WERI-Rb-1 (cell line): Measurements from ENCODE around the gene TMEM204.

Experiments used
- DNase-seq: peaks from one replicate; pipeline ENCODE4 v3.0.0-alpha.2; 2020
- H3K27ac ChIP-seq: fragments of 250-450 bp; sonication (Bioruptor Pico); 2 replicates; pipeline ENCODE4 v1.5.1; 2020; ENCODE audit warnings: mild to moderate bottlenecking, moderate library complexity
- H3K27me3 ChIP-seq: fragments of 250-450 bp; sonication (Bioruptor Pico); 2 replicates; pipeline ENCODE4 v1.5.1; 2021; ENCODE audit warnings: mild to moderate bottlenecking, low read depth, moderate library complexity; ENCODE audit not compliant: insufficient read depth, severe bottlenecking
- H3K36me3 ChIP-seq: fragments of 250-450 bp; sonication (Bioruptor Pico); 2 replicates; pipeline ENCODE4 v1.5.1; 2020; ENCODE audit warnings: mild to moderate bottlenecking, moderate library complexity
- H3K4me3 ChIP-seq: 2 replicates; pipeline ENCODE4 v1.5.1; 2011; ENCODE audit warnings: low read depth, mild to moderate bottlenecking, control low read depth, low read length
- H3K9me3 ChIP-seq: fragments of 250-450 bp; sonication (Bioruptor Pico); 2 replicates; pipeline ENCODE4 v1.5.1; 2021; ENCODE audit warnings: mild to moderate bottlenecking, moderate library complexity; ENCODE audit not compliant: severe bottlenecking
- CTCF ChIP-seq: IDR thresholded peaks from 2 replicates; pipeline ENCODE4 v1.5.1; 2011; ENCODE audit warnings: low read depth, mild to moderate bottlenecking, control low read depth, inconsistent platforms, low read length

Gene TMEM204

GRCh38 chr16:1537763-1538289, 4.4 kb downstream of the TMEM204 start:
- H3K4me3 ChIP-seq = no peak overlapping the region
- TF ChIP-seq CTCF = no peak

GRCh38 chr16:1538804-1539520, 5.5 kb downstream of the TMEM204 start:
- no peaks in the 10 kb centered on the region for H3K9me3 ChIP-seq
- H3K27ac ChIP-seq = peak overlapping the region; percentile 94
- no peak overlapping the region for H3K4me3 ChIP-seq
- DNase-seq = peak; percentile 97
- H3K27me3 ChIP-seq = no peaks in the 10 kb centered on the region
- no peaks in the 10 kb centered on the region; the same call in 1 of the 2 replicates for H3K36me3 ChIP-seq
- peak; percentile 93 for TF ChIP-seq CTCF

More at GRCh38 chr16:1537763-1538289, 4.4 kb downstream of the TMEM204 start:
- Histone ChIP-seq H3K27ac (peak overlapping the region; percentile 94), H3K36me3 (no peaks in the 10 kb centered on the region; the same call in 1 of the 2 replicates), H3K9me3 (no peaks in the 10 kb centered on the region), H3K27me3 (no peaks in the 10 kb centered on the region)
- DNase-seq = no peak

GRCh38 chr16:1539720-1540555, 6.5 kb downstream of the TMEM204 start:
- H3K4me3 ChIP-seq = no peak overlapping the region
- H3K27ac ChIP-seq = peak overlapping the region; percentile 94
- no peak for DNase-seq
- H3K9me3 ChIP-seq = no peaks in the 10 kb centered on the region
- no peaks in the 10 kb centered on the region; the same call in 1 of the 2 replicates for H3K36me3 ChIP-seq
- no peak for TF ChIP-seq CTCF
- no peaks in the 10 kb centered on the region for H3K27me3 ChIP-seq

GRCh38 chr16:1540556-1540855, 7.0 kb downstream of the TMEM204 start:
- no peaks in the 10 kb centered on the region; the same call in 1 of the 2 replicates for H3K36me3 ChIP-seq
- H3K9me3 ChIP-seq = no peaks in the 10 kb centered on the region
- peak overlapping the region; percentile 94 for H3K27ac ChIP-seq
- no peak for DNase-seq
- H3K4me3 ChIP-seq = no peak overlapping the region
- TF ChIP-seq CTCF = no peak
- H3K27me3 ChIP-seq = no peaks in the 10 kb centered on the region

- Histone ChIP-seq H3K27ac (peak overlapping the region; percentile 94), H3K27me3 (no peaks in the 10 kb centered on the region), H3K4me3 (no peak overlapping the region), H3K36me3 (no peaks in the 10 kb centered on the region; the same call in 1 of the 2 replicates), H3K9me3 (no peaks in the 10 kb centered on the region)
- peak; percentile 26 for DNase-seq
- no peak for TF ChIP-seq CTCF
Observed at GRCh38 chr16:1541293-1542165, 8.1 kb downstream of the TMEM204 start.
